Neural crest cell (in vitro differentiated cells): ENCODE measurements around the gene CCDC60. TPM values are rescaled to one million over a fixed set of nuclear protein-coding genes. Genes with fewer than 3 reads are reported as not detected.

Experiments used
- DNase-seq: peaks from one replicate; pipeline ENCODE4 v3.0.0; 2021; ENCODE audit warnings: low read depth, mixed read lengths, low spot score
- H3K27ac Mint-ChIP-seq: one replicate; pipeline ENCODE4 v1.8.0; 2021; ENCODE audit warnings: mild to moderate bottlenecking, mixed read lengths; ENCODE audit not compliant: unreplicated experiment
- H3K27me3 Mint-ChIP-seq: 2 replicates; pipeline ENCODE4 v1.8.0; 2021; ENCODE audit warnings: low read depth, mild to moderate bottlenecking, mixed read lengths
- H3K36me3 Mint-ChIP-seq: 2 replicates; pipeline ENCODE4 v1.8.0; 2021; ENCODE audit warnings: low read depth, mild to moderate bottlenecking, mixed read lengths
- H3K4me1 Mint-ChIP-seq: 2 replicates; pipeline ENCODE4 v1.8.0; 2021; ENCODE audit warnings: mixed read lengths
- H3K4me3 Mint-ChIP-seq: one replicate; pipeline ENCODE4 v1.8.0; 2021; ENCODE audit warnings: mild to moderate bottlenecking, mixed read lengths
- H3K9me3 Mint-ChIP-seq: 2 replicates; pipeline ENCODE4 v1.8.0; 2021; ENCODE audit warnings: mixed read lengths
- CTCF ChIP-seq: fragments of 200-600 bp; sonication (generic); conservative IDR thresholded peaks from 2 replicates; pipeline ENCODE4 v1.5.0; 2021; ENCODE audit warnings: antibody characterized with exemption, mild to moderate bottlenecking
- total RNA-seq: library from RNA; stranded (reverse); gene quantifications from 2 replicates; pipeline ENCODE4 v1.2.1, GENCODE V29; 2021

The CCDC60 gene
- total RNA-seq, 1 donor from 2014 or later: 0.75 TPM

DNA sequence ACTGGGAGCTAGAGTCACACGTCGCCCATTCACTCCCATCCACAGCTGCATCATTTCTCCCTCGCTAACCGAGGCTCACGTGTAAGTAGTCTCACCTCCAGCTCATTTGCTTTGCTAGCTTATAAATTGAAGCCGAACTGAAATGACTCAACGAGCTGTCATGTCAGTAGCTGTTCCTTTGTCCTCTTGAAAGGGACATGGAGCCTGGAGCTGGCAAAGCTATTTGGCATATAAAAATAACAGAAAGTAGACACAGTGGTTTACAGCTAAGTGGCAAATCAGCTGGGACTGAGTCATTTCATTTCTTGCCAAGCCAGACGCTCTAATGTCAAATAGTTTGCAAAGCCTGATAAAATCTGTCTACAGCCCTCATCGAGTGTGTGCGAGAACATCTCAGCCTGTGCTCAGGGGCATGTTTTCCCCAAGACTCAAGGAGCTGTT lies 144.6 kb downstream of the CCDC60 start:
- no peak for DNase-seq
- Mint-ChIP-seq H3K9me3 (no peaks in the 10 kb centered on the region), H3K4me1 (no peaks in the 10 kb centered on the region), H3K27ac (no peak overlapping the region), H3K27me3 (peaks cover 24% of the 10 kb centered on the region), H3K4me3 (no peak overlapping the region), H3K36me3 (no peaks in the 10 kb centered on the region)
- TF ChIP-seq CTCF: no peak

DNA sequence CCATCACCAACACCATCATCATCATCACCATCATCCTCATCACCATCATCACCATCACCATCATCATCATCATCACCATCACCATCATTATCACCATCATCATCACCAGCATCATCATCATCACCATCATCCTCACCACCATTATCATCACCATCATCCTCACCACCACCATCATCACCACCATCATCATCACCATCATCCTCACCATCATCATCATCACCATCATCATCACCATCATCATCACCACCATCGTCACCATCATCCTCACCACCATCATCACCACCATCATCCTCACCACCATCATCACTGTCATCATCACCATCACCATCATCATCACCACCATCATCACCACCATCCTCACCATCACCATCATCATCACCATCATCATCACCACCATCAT lies 146.0 kb downstream of the CCDC60 start:
- no peaks in the 10 kb centered on the region for H3K36me3 Mint-ChIP-seq
- H3K27ac Mint-ChIP-seq: no peak overlapping the region
- peaks cover 21% of the 10 kb centered on the region for H3K27me3 Mint-ChIP-seq
- no peak for TF ChIP-seq CTCF
- H3K9me3 Mint-ChIP-seq: no peaks in the 10 kb centered on the region
- H3K4me1 Mint-ChIP-seq: no peaks in the 10 kb centered on the region
- DNase-seq: no peak
- H3K4me3 Mint-ChIP-seq: no peak overlapping the region

GRCh38 chr12:119486599-119487154 lies 152.1 kb downstream of the CCDC60 start:
- no peak for TF ChIP-seq CTCF
- no peak for DNase-seq
- H3K27me3 Mint-ChIP-seq: peaks cover 17% of the 10 kb centered on the region
- H3K36me3 Mint-ChIP-seq: no peaks in the 10 kb centered on the region
- no peak overlapping the region for H3K27ac Mint-ChIP-seq
- peaks cover 2% of the 10 kb centered on the region for H3K9me3 Mint-ChIP-seq
- no peaks in the 10 kb centered on the region for H3K4me1 Mint-ChIP-seq
- no peak overlapping the region for H3K4me3 Mint-ChIP-seq

GRCh38 chr12:119491814-119492213 lies 157.3 kb downstream of the CCDC60 start:
- no peak overlapping the region for H3K27ac Mint-ChIP-seq
- no peak for TF ChIP-seq CTCF
- H3K36me3 Mint-ChIP-seq: no peaks in the 10 kb centered on the region
- DNase-seq: no peak
- no peaks in the 10 kb centered on the region for H3K4me1 Mint-ChIP-seq
- H3K4me3 Mint-ChIP-seq: no peak overlapping the region
- H3K9me3 Mint-ChIP-seq: peaks cover 2% of the 10 kb centered on the region
- H3K27me3 Mint-ChIP-seq: peaks cover 55% of the 10 kb centered on the region

GRCh38 chr12:119500209-119500608 lies 165.7 kb downstream of the CCDC60 start:
- Mint-ChIP-seq H3K27me3 (peaks cover 68% of the 10 kb centered on the region), H3K36me3 (no peaks in the 10 kb centered on the region), H3K9me3 (no peaks in the 10 kb centered on the region), H3K4me3 (no peak overlapping the region), H3K27ac (no peak overlapping the region), H3K4me1 (no peaks in the 10 kb centered on the region)
- TF ChIP-seq CTCF: no peak
- DNase-seq: no peak
